GM23338 (cell line): ENCODE measurements around the gene ELMO2. TPM values are rescaled to one million over a fixed set of nuclear protein-coding genes. Genes with fewer than 3 reads are reported as not detected.

ENCODE experiments used
- ATAC-seq: fragments of 200-7000 bp; cut with Tn5 transposase; 3 replicates; pipeline ENCODE4 v1.9.1; 2020
- DNase-seq: peaks from one replicate; pipeline ENCODE4 v3.0.0-alpha.2; 2015; ENCODE audit warnings: low spot score
- H2AFZ ChIP-seq: fragments of 200-600 bp; sonication (generic); 2 replicates; pipeline ENCODE4 v1.8.0; 2016; ENCODE audit warnings: antibody characterized with exemption, mild to moderate bottlenecking, moderate library complexity
- H3F3A ChIP-seq: fragments of 200-600 bp; sonication (generic); replicated peaks from 2 replicates; pipeline ENCODE4 v1.8.0; 2017; ENCODE audit warnings: antibody characterized with exemption, mixed run types, low read depth
- H3K27ac ChIP-seq: fragments of 200-600 bp; sonication (generic); 2 replicates; pipeline ENCODE4 v1.6.1; 2016; ENCODE audit warnings: low read depth
- H3K27me3 ChIP-seq: fragments of 200-600 bp; sonication (generic); 2 replicates; pipeline ENCODE4 v1.8.0; 2016; ENCODE audit warnings: mild to moderate bottlenecking, mixed run types, moderate library complexity; ENCODE audit not compliant: insufficient read depth
- H3K36me3 ChIP-seq: fragments of 200-600 bp; sonication (generic); 2 replicates; pipeline ENCODE4 v1.8.0; 2016; ENCODE audit warnings: mild to moderate bottlenecking; ENCODE audit not compliant: insufficient read depth
- H3K4me1 ChIP-seq: fragments of 200-600 bp; sonication (generic); 2 replicates; pipeline ENCODE4 v1.8.0; 2016; ENCODE audit warnings: mild to moderate bottlenecking, moderate library complexity; ENCODE audit not compliant: insufficient read depth
- H3K4me2 ChIP-seq: fragments of 200-600 bp; sonication (generic); 2 replicates; pipeline ENCODE4 v1.7.1; 2017; ENCODE audit warnings: mixed run types
- H3K4me3 ChIP-seq: fragments of 200-600 bp; sonication (generic); 2 replicates; pipeline ENCODE4 v1.6.1; 2016; ENCODE audit warnings: mixed run types
- H3K79me2 ChIP-seq: fragments of 200-600 bp; sonication (generic); replicated peaks from 2 replicates; pipeline ENCODE4 v1.8.0; 2017; ENCODE audit warnings: mild to moderate bottlenecking; ENCODE audit not compliant: insufficient read depth
- H3K9me2 ChIP-seq: fragments of 200-600 bp; sonication (generic); 2 replicates; pipeline ENCODE4 v1.8.0; 2017; ENCODE audit not compliant: insufficient read depth
- H4K20me1 ChIP-seq: fragments of 200-600 bp; sonication (generic); replicated peaks from 2 replicates; pipeline ENCODE4 v1.8.0; 2017; ENCODE audit warnings: mild to moderate bottlenecking; ENCODE audit not compliant: insufficient read depth
- H3K27ac Mint-ChIP-seq: 2 replicates; pipeline ENCODE4 v1.8.0; 2020; ENCODE audit warnings: inconsistent platforms, mild to moderate bottlenecking, moderate library complexity, mixed read lengths
- H3K27me3 Mint-ChIP-seq: 3 replicates; pipeline ENCODE4 v1.8.0; 2022; ENCODE audit warnings: low read depth, mild to moderate bottlenecking, moderate library complexity, mixed read lengths, inconsistent platforms; ENCODE audit not compliant: insufficient read depth, poor library complexity
- H3K36me3 Mint-ChIP-seq: 3 replicates; pipeline ENCODE4 v1.8.0; 2021; ENCODE audit warnings: low read depth, mild to moderate bottlenecking, inconsistent platforms, moderate library complexity, mixed read lengths
- H3K4me1 Mint-ChIP-seq: 3 replicates; pipeline ENCODE4 v1.8.0; 2020; ENCODE audit warnings: mild to moderate bottlenecking, inconsistent platforms, mixed read lengths
- H3K4me3 Mint-ChIP-seq: 3 replicates; pipeline ENCODE4 v1.8.0; 2021; ENCODE audit warnings: moderate library complexity, mild to moderate bottlenecking, inconsistent platforms, mixed read lengths
- H3K9me3 Mint-ChIP-seq: 3 replicates; pipeline ENCODE4 v1.8.0; 2020; ENCODE audit warnings: moderate library complexity, mild to moderate bottlenecking, inconsistent platforms, mixed read lengths
- CREB1 ChIP-seq: fragments of 250-450 bp; sonication (Bioruptor Pico); IDR thresholded peaks from 2 replicates; pipeline ENCODE4 v1.5.0; 2020; ENCODE audit warnings: low read depth, mild to moderate bottlenecking, moderate library complexity
- CTCF ChIP-seq, 2 experiments: fragments of 200-600 bp in 1 of 2; sonication (generic) in 1 of 2; conservative IDR thresholded peaks; 2 replicates each; pipeline versions ENCODE4 v1.5.1 to v1.6.1; 2016 to 2017; ENCODE audit warnings: antibody characterized with exemption in 2 of 2, low read depth in 2 of 2, mild to moderate bottlenecking in 2 of 2, moderate library complexity in 1 of 2
- EZH2 ChIP-seq: fragments of 200-600 bp; sonication (generic); IDR thresholded peaks from one replicate; pipeline ENCODE4 v1.8.0; 2017; ENCODE audit warnings: antibody characterized with exemption, mild to moderate bottlenecking, low read depth; ENCODE audit not compliant: unreplicated experiment
- JUNB ChIP-seq: IDR thresholded peaks from one replicate; pipeline ENCODE4 v1.6.1; 2016; ENCODE audit warnings: antibody characterized with exemption; ENCODE audit not compliant: unreplicated experiment
- NANOG ChIP-seq: IDR thresholded peaks from 2 replicates; pipeline ENCODE4 v1.6.1; 2016; ENCODE audit warnings: antibody characterized with exemption, borderline replicate concordance
- POLR2AphosphoS5 ChIP-seq: IDR thresholded peaks from 2 replicates; pipeline ENCODE4 v1.6.1; 2016; ENCODE audit warnings: antibody characterized with exemption, low read depth
- STAT1 ChIP-seq: IDR thresholded peaks from one replicate; pipeline ENCODE4 v1.6.1; 2016; ENCODE audit warnings: antibody characterized with exemption; ENCODE audit not compliant: unreplicated experiment
- ZNF331 ChIP-seq: fragments of 250-450 bp; sonication (Bioruptor Pico); IDR thresholded peaks from 2 replicates; pipeline ENCODE4 v1.5.0; 2020; ENCODE audit warnings: low read depth, mild to moderate bottlenecking, moderate library complexity
- ZNF462 ChIP-seq: fragments of 250-450 bp; sonication (Bioruptor Pico); IDR thresholded peaks from 2 replicates; pipeline ENCODE4 v1.5.0; 2020; ENCODE audit warnings: mild to moderate bottlenecking, moderate library complexity
- polyA plus RNA-seq: library from polyadenylated mRNA; unstranded; fragments of >200 nt; fragmentation: Nextera tagmentation; extraction: Ambion mirVana; gene quantifications from 2 replicates; pipeline ENCODE4 v1.2.1, GENCODE V29; 2016
- total RNA-seq: library from RNA; depleted of rRNA; stranded (reverse); fragments of >200 nt; shearing (Covaris generic); gene quantifications from 2 replicates; pipeline ENCODE4 v1.2.3, GENCODE V29; 2014
- TF ChIP-seq, protein P1 (sequence below): IDR thresholded peaks from one replicate; pipeline ENCODE4 v1.6.1; 2018; ENCODE audit warnings: antibody characterized with exemption; ENCODE audit not compliant: unreplicated experiment

The ELMO2 gene
- total and polyA plus RNA-seq, 2 experiments from 2014 or later = 15.1 to 44.1 TPM

DNA sequence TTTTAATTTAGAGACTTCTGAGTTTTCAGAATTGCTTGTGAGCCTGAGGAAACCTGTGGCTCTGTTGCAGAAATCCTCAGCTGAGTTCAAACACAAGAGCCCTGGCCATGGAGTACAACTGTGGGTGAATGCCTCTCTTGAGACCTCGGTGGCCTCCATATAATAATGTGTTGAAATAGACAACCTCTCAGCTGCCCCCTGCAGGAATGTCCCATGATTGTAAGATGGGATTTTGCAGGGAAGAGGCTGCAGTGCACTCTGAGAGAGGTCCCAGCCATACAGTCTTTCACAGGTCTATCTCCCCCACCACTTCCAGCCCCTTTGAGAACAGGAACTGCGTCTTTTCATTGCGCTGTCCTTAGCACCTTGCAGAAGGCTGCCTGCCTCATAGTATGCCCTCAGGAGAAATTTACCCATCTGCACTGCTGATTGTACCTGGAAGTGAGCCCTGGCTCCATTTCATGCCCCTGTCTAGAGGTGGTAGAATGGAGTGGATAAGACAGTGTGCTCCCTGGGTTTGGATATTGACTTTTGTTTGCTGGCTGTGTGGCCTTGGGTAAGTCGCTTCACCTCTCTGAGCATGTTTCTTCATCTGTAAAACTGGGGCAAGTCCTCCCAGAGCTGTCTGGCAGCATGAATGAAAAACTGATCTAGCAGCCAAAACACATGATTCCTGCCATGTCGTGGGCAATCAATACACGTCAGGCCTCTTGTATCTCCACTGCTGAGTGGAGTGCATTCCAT, 81.3 kb downstream of the ELMO2 start:
- Histone ChIP-seq H3K4me3 (no peak overlapping the region), H4K20me1 (no peaks in the 10 kb centered on the region), H3K27me3 (no peaks in the 10 kb centered on the region), H2AFZ (no peak overlapping the region), H3K9me2 (no peaks in the 10 kb centered on the region), H3K36me3 (no peaks in the 10 kb centered on the region), H3F3A (no peaks in the 10 kb centered on the region), H3K4me1 (no peaks in the 10 kb centered on the region; the same call in 1 of the 2 replicates), H3K27ac (no peak overlapping the region), H3K79me2 (no peaks in the 10 kb centered on the region), H3K4me2 (no peak overlapping the region)
- Mint-ChIP-seq H3K4me3 (no peak overlapping the region), H3K9me3 (no peaks in the 10 kb centered on the region), H3K27ac (no peak overlapping the region), H3K27me3 (peaks cover 3% of the 10 kb centered on the region), H3K36me3 (no peaks in the 10 kb centered on the region), H3K4me1 (peaks cover 12% of the 10 kb centered on the region)
- TF ChIP-seq NANOG (no peak), CTCF (conservative IDR thresholded peaks at IDR 0.05; ENCODE audit: low read depth in 2 of 2) (peak; percentile 51 to 61)
- ATAC-seq (peak; percentile 81), DNase-seq (peak; percentile 76)

DNA sequence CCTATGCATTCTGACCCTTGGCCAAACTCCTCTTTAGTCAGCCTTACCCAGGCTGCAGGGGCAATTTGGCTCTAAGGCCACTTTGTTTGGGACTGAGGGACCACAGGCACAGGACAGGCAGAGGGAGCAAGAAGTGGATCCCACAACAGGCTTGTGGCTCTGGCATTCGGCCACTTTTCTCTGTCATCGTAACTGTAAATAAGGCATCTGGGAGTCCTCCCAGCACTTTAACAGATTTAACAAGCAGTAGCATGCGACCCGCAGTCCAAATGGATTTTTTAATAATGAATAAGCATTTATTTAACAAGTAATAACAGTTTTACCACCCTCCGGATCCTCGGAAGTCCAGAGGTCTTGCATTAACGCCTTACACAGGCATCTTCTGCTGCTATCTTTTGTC, 82.0 kb downstream of the ELMO2 start:
- H3K4me3 Mint-ChIP-seq = no peak overlapping the region
- Histone ChIP-seq H3K27ac (no peak overlapping the region), H3K79me2 (no peaks in the 10 kb centered on the region), H3K36me3 (no peaks in the 10 kb centered on the region), H3F3A (no peaks in the 10 kb centered on the region), H3K4me3 (no peak overlapping the region), H3K27me3 (no peaks in the 10 kb centered on the region), H3K4me2 (no peak overlapping the region), H4K20me1 (no peaks in the 10 kb centered on the region), H3K9me2 (no peaks in the 10 kb centered on the region), H3K4me1 (no peaks in the 10 kb centered on the region; the same call in 1 of the 2 replicates), H2AFZ (no peak overlapping the region)
- no peak overlapping the region for H3K27ac Mint-ChIP-seq
- TF ChIP-seq, protein P1, sequence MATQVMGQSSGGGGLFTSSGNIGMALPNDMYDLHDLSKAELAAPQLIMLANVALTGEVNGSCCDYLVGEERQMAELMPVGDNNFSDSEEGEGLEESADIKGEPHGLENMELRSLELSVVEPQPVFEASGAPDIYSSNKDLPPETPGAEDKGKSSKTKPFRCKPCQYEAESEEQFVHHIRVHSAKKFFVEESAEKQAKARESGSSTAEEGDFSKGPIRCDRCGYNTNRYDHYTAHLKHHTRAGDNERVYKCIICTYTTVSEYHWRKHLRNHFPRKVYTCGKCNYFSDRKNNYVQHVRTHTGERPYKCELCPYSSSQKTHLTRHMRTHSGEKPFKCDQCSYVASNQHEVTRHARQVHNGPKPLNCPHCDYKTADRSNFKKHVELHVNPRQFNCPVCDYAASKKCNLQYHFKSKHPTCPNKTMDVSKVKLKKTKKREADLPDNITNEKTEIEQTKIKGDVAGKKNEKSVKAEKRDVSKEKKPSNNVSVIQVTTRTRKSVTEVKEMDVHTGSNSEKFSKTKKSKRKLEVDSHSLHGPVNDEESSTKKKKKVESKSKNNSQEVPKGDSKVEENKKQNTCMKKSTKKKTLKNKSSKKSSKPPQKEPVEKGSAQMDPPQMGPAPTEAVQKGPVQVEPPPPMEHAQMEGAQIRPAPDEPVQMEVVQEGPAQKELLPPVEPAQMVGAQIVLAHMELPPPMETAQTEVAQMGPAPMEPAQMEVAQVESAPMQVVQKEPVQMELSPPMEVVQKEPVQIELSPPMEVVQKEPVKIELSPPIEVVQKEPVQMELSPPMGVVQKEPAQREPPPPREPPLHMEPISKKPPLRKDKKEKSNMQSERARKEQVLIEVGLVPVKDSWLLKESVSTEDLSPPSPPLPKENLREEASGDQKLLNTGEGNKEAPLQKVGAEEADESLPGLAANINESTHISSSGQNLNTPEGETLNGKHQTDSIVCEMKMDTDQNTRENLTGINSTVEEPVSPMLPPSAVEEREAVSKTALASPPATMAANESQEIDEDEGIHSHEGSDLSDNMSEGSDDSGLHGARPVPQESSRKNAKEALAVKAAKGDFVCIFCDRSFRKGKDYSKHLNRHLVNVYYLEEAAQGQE = no peak
- TF ChIP-seq JUNB = no peak
- TF ChIP-seq ZNF462 (CRISPR knock-in tag) = no peak
- TF ChIP-seq CREB1 (CRISPR knock-in tag) = no peak
- no peak for TF ChIP-seq EZH2
- no peak for TF ChIP-seq STAT1
- TF ChIP-seq ZNF331 (CRISPR knock-in tag) = no peak
- no peak for TF ChIP-seq POLR2AphosphoS5
- DNase-seq (no peak), ATAC-seq (no peak)
- no peaks in the 10 kb centered on the region for H3K36me3 Mint-ChIP-seq
- H3K27me3 Mint-ChIP-seq = peaks cover 3% of the 10 kb centered on the region
- H3K4me1 Mint-ChIP-seq = peaks cover 7% of the 10 kb centered on the region
- no peaks in the 10 kb centered on the region for H3K9me3 Mint-ChIP-seq
